GM19240 (cell line): ENCODE data around the gene OR51B4.
"Not testable (repeated sequence)": the region's sequence is repeated elsewhere in the genome, so short reads cannot be mapped to it uniquely, and the experiment has no call there.

ENCODE experiments used
- DNase-seq: peaks from one replicate; pipeline ENCODE4 v3.0.0; 2011; ENCODE audit warnings: low spot score; ENCODE audit not compliant: insufficient read length

OR51B4 gene

GRCh38 chr11:5301846-5302245, at the start of gene OR51B4:
TSS of gene OR51B4 (minus strand) at chr11:5301946. CDS start at chr11:5301946, 0 bp downstream.
- DNase-seq = no peak

DNA sequence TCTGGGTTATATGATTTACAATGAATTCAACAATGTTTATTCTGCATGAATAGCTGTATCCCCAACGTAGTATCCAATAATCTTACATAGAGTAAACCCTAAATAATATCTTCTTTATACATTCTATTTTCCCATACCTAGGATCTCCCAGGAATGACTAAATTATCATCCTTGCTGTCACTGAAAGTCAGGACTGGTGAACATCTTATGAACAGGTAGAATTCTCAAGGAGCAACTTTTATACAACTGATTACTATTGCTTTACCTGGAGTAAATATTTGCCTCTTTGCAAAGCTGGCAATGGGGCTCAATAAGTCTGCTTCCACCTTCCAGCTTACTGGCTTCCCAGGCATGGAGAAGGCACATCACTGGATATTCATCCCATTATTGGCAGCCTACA, 49.5 kb upstream of the OR51B4 start, which contains the start of gene OR51B6:
Gene OR51B6, plus strand, starts transcription at position 301 of the 400 bp plus-strand sequence. Its CDS starts 0 bp downstream, at position 301.
- no peak for DNase-seq

- no peak for DNase-seq
Measured at GRCh38 chr11:5349550-5349949, 47.8 kb upstream of the OR51B4 start.

DNA sequence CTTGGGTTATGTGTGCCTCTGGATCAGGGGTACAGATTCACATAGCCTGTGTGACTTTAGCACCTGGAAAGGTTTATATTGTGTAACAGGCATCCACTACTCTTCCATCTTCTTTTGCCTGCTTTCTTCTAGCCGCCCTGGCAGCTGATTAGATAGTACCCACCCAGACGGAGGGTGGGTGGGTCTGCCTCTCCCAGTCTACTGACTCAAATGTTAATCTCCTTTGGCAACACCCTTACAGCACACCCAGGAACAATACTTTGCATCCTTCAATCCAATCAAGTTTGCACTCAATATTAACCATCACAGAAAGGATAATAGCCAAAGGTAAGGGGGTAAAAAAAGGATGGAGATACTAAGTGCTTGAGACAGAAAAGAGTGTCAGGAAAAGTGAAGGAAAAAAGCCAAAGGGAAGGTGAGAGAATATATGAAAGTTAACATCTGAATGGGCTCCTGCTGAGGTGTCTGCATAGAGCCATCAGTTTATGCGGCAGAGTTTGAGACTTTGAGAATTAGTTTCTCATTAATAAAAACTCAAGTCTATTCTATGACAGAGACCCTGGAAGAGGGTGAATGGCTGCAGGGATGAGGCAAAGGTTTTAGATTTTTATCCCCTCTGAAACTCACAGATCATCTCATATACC, 46.9 kb upstream of the OR51B4 start:
- DNase-seq = no peak

- no peak for DNase-seq
Measured at GRCh38 chr11:5345831-5346230, 44.1 kb upstream of the OR51B4 start.

DNA sequence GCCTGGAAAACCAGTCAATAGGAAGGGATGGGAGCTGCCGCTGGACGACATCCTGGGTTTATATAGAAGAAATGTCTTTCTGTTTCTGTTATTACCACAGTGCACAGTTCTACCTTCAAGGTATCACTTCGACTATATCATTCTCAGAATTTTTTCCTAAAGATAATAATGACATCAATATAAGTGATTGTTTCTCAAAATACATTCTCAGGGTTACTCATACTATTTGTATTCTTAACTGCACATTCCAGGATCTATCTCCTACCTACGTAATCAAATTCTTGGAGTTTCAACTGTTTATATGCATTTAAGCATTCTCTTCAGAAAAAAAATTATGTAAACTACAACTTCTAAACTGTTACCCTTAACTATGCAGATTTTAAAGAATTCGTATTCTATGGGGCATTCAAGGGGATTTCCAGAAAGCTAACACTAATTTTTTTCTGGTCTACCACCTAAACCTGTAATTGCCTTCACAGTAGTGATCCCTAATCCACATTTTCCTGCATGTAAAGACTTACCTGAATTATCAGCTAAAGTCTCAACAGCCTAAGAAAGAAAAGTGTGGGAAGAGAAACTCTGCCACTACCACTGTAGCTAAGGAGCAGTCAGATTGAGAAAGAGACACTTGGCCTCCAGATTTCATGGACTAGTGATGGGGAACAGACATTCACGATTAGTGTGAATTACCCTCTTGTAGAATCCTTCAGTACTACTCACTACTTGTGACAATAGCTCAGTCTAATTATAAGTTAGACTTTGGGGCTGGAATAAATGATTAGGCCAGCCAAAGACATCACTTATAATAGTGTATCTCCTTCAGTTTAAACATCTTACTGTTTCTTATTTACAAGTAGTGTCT, 42.0 kb upstream of the OR51B4 start, which contains the start of gene OR51B5:
Gene OR51B5, minus strand, starts transcription at position 51 of the 862 bp plus-strand sequence. Its CDS starts 0 bp downstream, at position 51.
- no peak for DNase-seq

DNA sequence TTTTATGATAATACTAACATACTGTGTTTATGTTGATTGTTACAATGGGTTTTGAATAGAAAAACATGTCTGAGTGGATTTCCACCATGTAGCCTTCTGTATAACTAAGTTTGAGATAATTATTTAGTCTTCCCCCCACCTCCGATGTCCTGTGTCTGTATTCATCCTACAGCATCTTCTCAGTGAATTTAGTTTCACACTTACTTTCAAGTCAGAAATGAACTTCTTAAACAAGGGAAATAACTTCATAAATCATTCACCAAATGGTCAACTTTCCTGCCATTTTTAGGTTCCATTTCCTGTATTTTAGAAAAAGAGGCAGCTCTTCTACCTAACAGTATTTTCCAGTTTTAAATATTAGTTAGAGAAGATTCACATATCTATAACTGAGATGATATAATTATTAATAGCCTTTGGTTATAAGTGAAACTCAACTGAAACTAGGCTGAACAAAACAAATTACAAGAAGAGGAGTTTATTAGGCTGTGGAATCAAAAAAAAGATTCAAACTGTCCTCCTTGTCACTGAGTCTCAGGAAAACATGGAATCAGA, 38.1 kb upstream of the OR51B4 start:
- no peak for DNase-seq

DNA sequence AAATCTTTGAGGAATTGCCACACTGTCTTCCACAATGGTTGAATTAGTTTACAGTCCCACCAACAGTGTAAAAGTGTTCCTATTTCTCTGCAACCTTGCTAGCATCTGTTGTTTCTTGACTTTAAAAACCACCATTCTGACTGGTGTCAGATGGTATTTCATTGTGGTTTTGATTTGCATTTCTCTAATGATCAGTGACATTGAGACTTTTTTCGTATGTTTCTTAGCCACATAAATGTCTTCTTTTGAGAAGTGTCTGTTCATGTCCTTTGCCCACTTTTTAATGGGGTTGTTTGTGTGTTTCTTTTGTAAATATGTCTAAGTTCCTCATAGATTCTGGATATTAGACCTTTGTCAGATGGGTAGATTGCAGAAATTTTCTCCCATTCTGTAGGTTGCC, 35.5 kb upstream of the OR51B4 start:
- DNase-seq = not testable (repeated sequence)

- no peak for DNase-seq
Measured at GRCh38 chr11:5336331-5336730, 34.6 kb upstream of the OR51B4 start.

DNA sequence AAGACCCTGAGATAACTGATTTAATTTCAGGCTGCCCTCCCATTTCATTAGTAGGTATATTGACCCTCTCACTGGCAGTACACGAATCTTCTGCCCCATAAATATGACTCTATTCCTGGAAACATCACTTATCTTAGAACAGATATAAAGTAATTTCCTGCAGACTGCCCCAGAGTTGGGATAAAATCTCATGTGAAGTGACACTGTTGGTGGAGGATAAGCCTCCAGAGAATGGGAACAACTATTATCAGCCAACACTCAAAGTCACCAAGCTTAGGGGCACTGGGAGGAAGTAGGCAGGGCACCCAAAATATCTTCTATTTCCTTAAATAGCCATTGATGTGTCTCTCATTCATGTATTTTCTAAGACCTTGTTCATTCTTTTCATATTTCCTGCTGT, 33.4 kb upstream of the OR51B4 start:
- DNase-seq = no peak

GRCh38 chr11:5324197-5324596, 22.5 kb upstream of the OR51B4 start, which contains the start of gene OR51B2:
TSS of gene OR51B2 (minus strand) at chr11:5324297. CDS start at chr11:5324297, 0 bp downstream.
- no peak for DNase-seq

DNA sequence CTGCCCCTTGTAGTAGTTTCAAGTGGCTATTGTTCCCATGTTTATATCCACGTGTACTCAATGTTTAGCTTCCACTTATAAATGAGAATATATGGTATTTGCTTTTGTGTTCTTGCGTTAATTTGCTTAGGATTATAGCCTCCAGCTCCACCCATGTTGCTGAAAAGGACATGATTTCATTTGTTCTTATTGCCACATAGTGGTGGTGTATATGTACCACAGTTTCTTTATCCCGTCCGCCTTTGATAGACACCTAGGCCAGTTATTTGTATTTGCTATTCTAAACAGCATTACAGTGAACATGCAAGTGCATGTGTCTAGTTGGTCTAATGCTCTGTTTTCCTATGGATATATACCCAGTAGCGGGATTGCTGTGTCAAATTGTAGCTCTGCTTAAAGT, 15.5 kb upstream of the OR51B4 start:
- DNase-seq = no peak

GRCh38 chr11:5313326-5314023, 11.7 kb upstream of the OR51B4 start:
- not testable (repeated sequence) for DNase-seq

- DNase-seq = no peak
Measured at GRCh38 chr11:5310423-5310822, 8.7 kb upstream of the OR51B4 start.

- no peak for DNase-seq
Measured at GRCh38 chr11:5307256-5308019, 5.7 kb upstream of the OR51B4 start.

DNA sequence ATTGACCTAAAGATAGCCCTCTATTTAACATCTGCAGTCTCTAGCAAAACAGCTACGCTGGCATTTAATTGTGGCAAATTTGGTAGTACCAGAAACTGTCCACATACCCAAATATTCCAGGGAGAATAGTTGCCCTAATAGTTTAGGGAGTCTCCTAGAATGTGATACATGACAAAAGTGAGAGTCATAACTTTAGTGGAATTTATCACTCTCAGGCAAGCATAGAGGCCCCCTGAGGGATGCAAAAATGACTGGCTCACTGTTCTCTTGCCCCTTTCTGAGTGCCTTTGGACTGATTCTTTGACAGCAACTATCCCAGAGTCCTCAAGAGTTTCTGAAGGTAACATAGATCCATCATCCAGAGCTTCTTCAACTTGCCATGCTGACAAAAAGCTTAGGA, 2.3 kb upstream of the OR51B4 start:
- no peak for DNase-seq

DNA sequence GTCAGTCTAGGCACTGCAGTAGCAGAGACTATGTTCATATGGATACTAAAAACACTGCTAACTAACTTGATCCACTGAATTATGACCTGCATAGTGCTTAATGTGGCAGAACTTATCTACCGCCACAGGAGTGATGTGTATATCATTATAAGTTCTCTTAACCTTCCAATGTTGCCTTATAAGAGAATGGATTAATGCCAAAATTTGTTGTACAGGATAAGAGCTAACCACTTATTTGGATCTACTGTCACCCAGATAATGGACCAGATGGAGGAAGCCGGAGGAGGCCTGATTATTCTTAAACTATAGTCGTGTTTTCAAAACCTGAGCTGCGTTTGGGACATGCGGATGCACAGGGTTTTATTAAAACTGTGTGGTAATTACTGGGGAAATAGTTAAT, 1.9 kb upstream of the OR51B4 start:
- no peak for DNase-seq

DNA sequence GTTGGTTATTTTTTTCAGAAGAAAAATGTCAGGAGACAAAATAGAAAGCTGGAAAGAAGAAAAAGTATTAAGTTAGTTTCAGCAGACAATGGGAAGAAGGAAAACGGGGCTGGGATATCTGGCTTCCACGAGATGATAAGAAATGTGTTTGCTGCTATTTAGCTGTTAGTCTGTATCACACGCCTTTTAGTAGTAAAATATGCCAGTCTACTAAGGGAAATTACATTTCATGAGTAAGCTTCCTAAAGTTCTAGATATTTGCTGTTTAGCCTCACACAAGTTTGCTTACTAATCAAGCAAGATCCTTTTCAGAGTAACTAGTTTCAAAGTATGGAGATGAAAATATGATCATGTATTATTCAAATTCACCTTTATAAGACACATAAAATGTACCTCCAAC, 1.5 kb downstream of the OR51B4 start:
- DNase-seq = no peak

GRCh38 chr11:5298451-5298850, 3.3 kb downstream of the OR51B4 start:
- DNase-seq = no peak

GRCh38 chr11:5297721-5298323, 3.9 kb downstream of the OR51B4 start:
- DNase-seq = no peak
